ENCODE data around the gene CASP7.
"Not testable (repeated sequence)": the region's sequence is repeated elsewhere in the genome, so short reads cannot be mapped to it uniquely, and the experiment has no call there.

The CASP7 gene

GRCh38 chr10:113754768-113755167 is 75.1 kb downstream of the CASP7 start:
- DNase-seq: no peak

GRCh38 chr10:113756940-113757543 is 77.3 kb downstream of the CASP7 start:
- no peak for DNase-seq

GRCh38 chr10:113762083-113762482 is 82.4 kb downstream of the CASP7 start:
- no peak for DNase-seq

- no peak for DNase-seq
These were observed 84.9 kb downstream of the CASP7 start for GRCh38 chr10:113764582-113764981.

GRCh38 chr10:113765910-113766309 is 86.2 kb downstream of the CASP7 start:
- DNase-seq: no peak

GRCh38 chr10:113767222-113767621 is 87.5 kb downstream of the CASP7 start:
- DNase-seq: no peak

GRCh38 chr10:113770346-113770745 is 90.6 kb downstream of the CASP7 start:
- no peak for DNase-seq

- not testable (repeated sequence) for DNase-seq
These were observed 91.4 kb downstream of the CASP7 start for GRCh38 chr10:113771131-113771530.

GRCh38 chr10:113775686-113776294 is 96.1 kb downstream of the CASP7 start:
- DNase-seq: no peak

- no peak for DNase-seq
These were observed 96.8 kb downstream of the CASP7 start for GRCh38 chr10:113776553-113776952.

All from activated CD4-positive, alpha-beta T cell treated with anti-CD3 and anti-CD28 coated beads for 48 hours (primary cell).